K562 (cell line): ENCODE measurements around the gene HES3. TPM values are rescaled to one million over a fixed set of nuclear protein-coding genes. Genes with fewer than 3 reads are reported as not detected.
A peak's percentile ranks its signal among the peaks of the same experiment; 100 is the strongest.

Experiments
- ATAC-seq: fragments of 200-7000 bp; cut with Tn5 transposase; 3 replicates; pipeline ENCODE4 v1.9.1; 2020; ENCODE audit warnings: moderate library complexity
- BruUV-seq: library from RNA; stranded (reverse); fragments of 400-500 nt; replicated peaks from 2 replicates; lab custom pipeline; 2021; lab: Mats Ljungman, UMichigan
- CTCF ChIA-PET: fragments of 300-600 bp; formaldehyde crosslinking; extraction: SDS; loops from one replicate; lab custom pipeline; 2021; ENCODE audit warnings: low intra/inter-chr PET ratio; lab: Yijun Ruan, JAX
- POLR2A ChIA-PET: fragments of 300-600, 350-650 bp; sonication (Branson Sonifier 250); formaldehyde crosslinking; extraction: SDS; loops from one replicate; lab custom pipeline; 2021; ENCODE audit warnings: antibody characterized with exemption, inconsistent platforms; lab: Yijun Ruan, JAX
- DNase-seq, 4 experiments: peaks; one replicate each; pipeline versions ENCODE4 v3.0.0 to v3.0.0-alpha.2; 2011 to 2018; ENCODE audit warnings: low spot score in 3 of 4, mixed read lengths in 3 of 4; ENCODE audit errors: extremely low read depth in 1 of 4
- FAIRE-seq: peaks from 2 replicates; lab custom pipeline; 2011; peaks lifted over from hg19 to GRCh38; lab: Jason Lieb, UNC
- H2AFZ ChIP-seq: 2 replicates; pipeline ENCODE4 v1.6.0; 2011; ENCODE audit warnings: low read depth, low read length, control low read depth, inconsistent platforms
- H3K27ac ChIP-seq: fragments of 200-600 bp; 3 replicates; pipeline ENCODE4 v1.8.0; 2011; ENCODE audit warnings: low read depth, mild to moderate bottlenecking, control low read depth, inconsistent platforms, low read length, moderate library complexity, mixed read lengths; ENCODE audit errors: extremely low read depth
- H3K27me3 ChIP-seq, 2 experiments: fragments of 300-600 bp in 1 of 2; 2 replicates in 1 of 2; 3 replicates in 1 of 2; pipeline versions ENCODE4 v1.6.0 to v1.8.0; 2011; ENCODE audit warnings: inconsistent platforms in 2 of 2, low read length in 2 of 2, mild to moderate bottlenecking in 1 of 2, mixed read lengths in 1 of 2, moderate library complexity in 1 of 2; ENCODE audit not compliant: control insufficient read depth in 2 of 2, insufficient read depth in 2 of 2
- H3K36me3 ChIP-seq: fragments of 300-600 bp; 3 replicates; pipeline ENCODE4 v1.8.0; 2011; ENCODE audit warnings: mild to moderate bottlenecking, low read length, inconsistent platforms; ENCODE audit not compliant: control insufficient read depth, insufficient read depth
- H3K4me1 ChIP-seq, 2 experiments: fragments of 200-600 bp in 1 of 2; replicated peaks in 1 of 2; 2 replicates in 1 of 2; 3 replicates in 1 of 2; pipeline versions ENCODE4 v1.5.1 to v1.8.0; 2011; ENCODE audit warnings: inconsistent platforms in 2 of 2, low read length in 2 of 2, mild to moderate bottlenecking in 1 of 2, mixed read lengths in 1 of 2, moderate library complexity in 1 of 2; ENCODE audit not compliant: control insufficient read depth in 2 of 2, insufficient read depth in 2 of 2
- H3K4me2 ChIP-seq: 2 replicates; pipeline ENCODE4 v1.6.1; 2011; ENCODE audit warnings: low read length, control low read depth, inconsistent platforms, mixed read lengths; ENCODE audit not compliant: insufficient read depth
- H3K4me3 ChIP-seq: fragments of 200-600 bp; sonication (generic), shearing (Covaris generic); 2 replicates; pipeline ENCODE4 v1.5.1; 2016; ENCODE audit warnings: control low read depth, inconsistent platforms
- H3K79me2 ChIP-seq: fragments of 200-600 bp; 3 replicates; pipeline ENCODE4 v1.8.0; 2011; ENCODE audit warnings: low read length, inconsistent platforms; ENCODE audit not compliant: control insufficient read depth, insufficient read depth
- H3K9ac ChIP-seq, 2 experiments: 2 replicates each; pipeline versions ENCODE4 v1.6.0 to v1.6.1; 2011; ENCODE audit warnings: low read depth in 2 of 2, low read length in 2 of 2, control low read depth in 1 of 2, inconsistent platforms in 1 of 2, mild to moderate bottlenecking in 1 of 2, mixed read lengths in 1 of 2; ENCODE audit not compliant: insufficient read depth in 1 of 2
- H3K9me1 ChIP-seq: one replicate; pipeline ENCODE4 v1.6.0; 2011; ENCODE audit warnings: inconsistent platforms, mild to moderate bottlenecking, low read length, moderate library complexity; ENCODE audit not compliant: control insufficient read depth, insufficient read depth
- H3K9me3 ChIP-seq: replicated peaks from 2 replicates; pipeline ENCODE4 v1.5.1; 2011; ENCODE audit warnings: low read depth, low read length, inconsistent platforms; ENCODE audit not compliant: control insufficient read depth, insufficient read depth
- H4K20me1 ChIP-seq: replicated peaks from 2 replicates; pipeline ENCODE4 v1.6.1; 2011; ENCODE audit warnings: low read length, inconsistent platforms, mixed read lengths; ENCODE audit not compliant: control insufficient read depth, insufficient read depth
- FOXA3 ChIP-seq, 2 experiments: fragments of 450-650 bp in 1 of 2; sonication (generic) in 1 of 2; formaldehyde crosslinking; IDR thresholded peaks in 1 of 2; conservative IDR thresholded peaks in 1 of 2; 2 replicates each; pipeline versions ENCODE4 v1.4.0 to v1.8.0; 2020 to 2022; ENCODE audit warnings: mild to moderate bottlenecking in 2 of 2, missing genetic modification reagents in 1 of 2
- NFATC3 ChIP-seq: fragments of 450-650 bp; IDR thresholded peaks from 2 replicates; pipeline ENCODE4 v1.6.1; 2017; ENCODE audit warnings: mild to moderate bottlenecking
- NR2F6 ChIP-seq: fragments of 450-650 bp; formaldehyde crosslinking; IDR thresholded peaks from 2 replicates; pipeline ENCODE4 v1.4.0; 2020; ENCODE audit warnings: mild to moderate bottlenecking
- PHF20 ChIP-seq: fragments of 450-650 bp; IDR thresholded peaks from 2 replicates; pipeline ENCODE4 v1.6.1; 2018; ENCODE audit not compliant: partially characterized antibody
- POLR2B ChIP-seq: fragments of 450-650 bp; IDR thresholded peaks from 2 replicates; pipeline ENCODE4 v1.6.1; 2018; ENCODE audit warnings: low read depth; ENCODE audit not compliant: partially characterized antibody
- PYGO2 ChIP-seq: fragments of 450-650 bp; IDR thresholded peaks from 2 replicates; pipeline ENCODE4 v1.6.1; 2016; ENCODE audit warnings: mild to moderate bottlenecking, missing genetic modification characterization, moderate library complexity, missing compliant biosample characterization
- SAFB ChIP-seq: fragments of 200-400 bp; formaldehyde crosslinking; IDR thresholded peaks from 2 replicates; pipeline ENCODE4 v1.6.1; 2017; ENCODE audit warnings: low read depth, low read length, borderline replicate concordance
- ZNF121 ChIP-seq: sonication (generic); formaldehyde crosslinking; conservative IDR thresholded peaks from 2 replicates; pipeline ENCODE4 v1.8.0; 2022; ENCODE audit warnings: missing genetic modification reagents
- ZNF263 ChIP-seq: sonication (generic); formaldehyde crosslinking; IDR thresholded peaks from 2 replicates; pipeline ENCODE4 v1.8.0; 2022; ENCODE audit warnings: mild to moderate bottlenecking, missing genetic modification reagents, borderline replicate concordance
- ZNF586 ChIP-seq: fragments of 450-650 bp; formaldehyde crosslinking; conservative IDR thresholded peaks from 2 replicates; pipeline ENCODE4 v1.4.0; 2020; ENCODE audit warnings: mild to moderate bottlenecking, moderate library complexity
- WGBS: fragments of 100-300 bp; shearing (Covaris generic); methylation state at CpG from one replicate; pipeline ENCODE4 v1.1.6; 2016; ENCODE audit warnings: low coverage, mixed read lengths; ENCODE audit not compliant: insufficient coverage; ENCODE audit errors: missing lambda C conversion rate; 5-methylcytosine and 5-hydroxymethylcytosine counted together
- in situ Hi-C: fragments of 300-500 bp; cut with MboI; formaldehyde crosslinking; loops from 4 replicates; pipeline ENCODE4 v1.15.0; 2018; ENCODE audit warnings: inconsistent platforms, mixed read lengths
- intact Hi-C: fragments of 100-400 bp; cut with micrococcal nuclease; formaldehyde crosslinking; loops from 2 replicates; pipeline ENCODE4 v1.14.2; 2022
- polyA plus RNA-seq, 8 experiments: library from polyadenylated mRNA; depleted of rRNA in 4 of 8; stranded (reverse) in 5 of 8; unstranded in 3 of 8; fragments of >200 nt; fragmentation: Nextera tagmentation in 2 of 8; fragmentation: Illumina TruSeq in 1 of 8; extraction: Ambion mirVana in 2 of 8; extraction: Trizol in 1 of 8; gene quantifications; 2 replicates each; pipeline versions ENCODE4 v1.2.1 to v1.2.3, GENCODE V29; 2011 to 2014; ENCODE audit warnings: inconsistent platforms in 1 of 8, missing spikeins in 1 of 8
- total RNA-seq, 7 experiments: library from RNA; depleted of rRNA in 6 of 7; stranded (reverse); fragments of >200 nt in 6 of 7; fragmentation: Illumina TruSeq in 2 of 7; extraction: Trizol in 2 of 7; gene quantifications; 2 replicates each; pipeline versions ENCODE4 v1.2.1 to v1.2.3, GENCODE V29; 2011 to 2021; ENCODE audit warnings: low replicate concordance in 1 of 7
- TF ChIP-seq, protein P1 (sequence below): fragments of 450-650 bp; formaldehyde crosslinking; IDR thresholded peaks from 2 replicates; pipeline ENCODE4 v1.4.0; 2022; ENCODE audit warnings: missing genetic modification characterization
- TF ChIP-seq, protein P2 (sequence below): fragments of 250-450 bp; sonication (Bioruptor Pico); IDR thresholded peaks from 2 replicates; pipeline ENCODE4 v1.4.0; 2020
- TF ChIP-seq, protein P3 (sequence below): sonication (generic); formaldehyde crosslinking; IDR thresholded peaks from 2 replicates; pipeline ENCODE4 v1.8.1; 2023; ENCODE audit warnings: mild to moderate bottlenecking, missing genetic modification reagents
- TF ChIP-seq, protein P4 (sequence below): fragments of 450-650 bp; formaldehyde crosslinking; IDR thresholded peaks from 2 replicates; pipeline ENCODE4 v1.4.0; 2020; ENCODE audit warnings: mild to moderate bottlenecking, moderate library complexity

The HES3 gene
- total and polyA plus RNA-seq, 9 of the 15 experiments (the other 6 are each of a cell fraction or from before 2014, with no cell fraction given) = not detected

DNA sequence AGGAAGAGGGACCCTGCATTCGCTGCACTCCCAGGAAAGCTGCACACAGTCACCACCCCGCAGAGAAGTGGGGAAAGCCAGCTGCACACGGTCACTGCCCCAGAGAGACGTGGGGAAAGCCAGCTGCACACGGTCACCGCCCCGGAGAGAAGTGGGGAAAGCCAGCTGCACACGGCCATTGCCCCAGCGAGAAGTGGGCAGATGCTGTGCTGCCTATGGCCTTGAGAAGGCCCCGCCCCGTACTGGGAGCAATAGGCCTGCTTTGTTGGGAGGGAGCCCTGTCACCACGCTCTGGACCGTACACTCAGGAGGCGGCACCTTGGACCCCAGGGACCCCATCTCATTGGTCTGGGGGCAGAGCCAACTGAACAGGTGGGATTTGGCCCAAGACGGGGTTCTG, 21.2 kb downstream of the HES3 start:
- DNase-seq (no peak), FAIRE-seq (no peak), ATAC-seq (no peak)
- Histone ChIP-seq H3K9me1 (no peaks in the 10 kb centered on the region), H2AFZ (no peak overlapping the region), H3K36me3 (no peaks in the 10 kb centered on the region; the same call in 1 of the 3 replicates), H3K4me2 (no peak overlapping the region), H3K79me2 (no peaks in the 10 kb centered on the region), H3K4me1 (peaks cover 0 to 75% of the 10 kb centered on the region in 2 experiments; a peak in 3 of 5 replicates), H3K27ac (no peak overlapping the region), H3K9me3 (no peaks in the 10 kb centered on the region), H3K4me3 (no peak overlapping the region), H3K9ac (0 out of 4 replicates have a peak overlapping the region, but pooled peaks of 1 of the 2 experiments have one; percentile 14), H3K27me3 (no peaks in the 10 kb centered on the region), H4K20me1 (peaks cover 22% of the 10 kb centered on the region)
- ChIA-PET POLR2A (interaction anchor here (0.6 to 1.2 kb wide), 4 partner anchors 9 to 188 kb away, joined by 3 read pairs; no protein-coding TSS in a partner anchor), CTCF (no interaction called here)
- no TSS peak for BruUV-seq
- WGBS = 58% methylated on average over 13 of the region's 15 CpGs
- intact Hi-C loops = no loop called here
- in situ Hi-C loops = loop anchor here (25.0 kb wide), 1 partner anchor 947 kb away; no protein-coding TSS in a partner anchor
- TF ChIP-seq PHF20 = no peak
- no peak for TF ChIP-seq POLR2B
- TF ChIP-seq, protein P1, sequence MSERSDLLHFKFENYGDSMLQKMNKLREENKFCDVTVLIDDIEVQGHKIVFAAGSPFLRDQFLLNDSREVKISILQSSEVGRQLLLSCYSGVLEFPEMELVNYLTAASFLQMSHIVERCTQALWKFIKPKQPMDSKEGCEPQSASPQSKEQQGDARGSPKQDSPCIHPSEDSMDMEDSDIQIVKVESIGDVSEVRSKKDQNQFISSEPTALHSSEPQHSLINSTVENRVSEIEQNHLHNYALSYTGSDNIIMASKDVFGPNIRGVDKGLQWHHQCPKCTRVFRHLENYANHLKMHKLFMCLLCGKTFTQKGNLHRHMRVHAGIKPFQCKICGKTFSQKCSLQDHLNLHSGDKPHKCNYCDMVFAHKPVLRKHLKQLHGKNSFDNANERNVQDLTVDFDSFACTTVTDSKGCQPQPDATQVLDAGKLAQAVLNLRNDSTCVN (CRISPR knock-in tag) = no peak
- no peak for TF ChIP-seq ZNF121 (CRISPR knock-in tag)
- TF ChIP-seq FOXA3 (CRISPR knock-in tag; conservative IDR thresholded peaks at IDR 0.05 in 1 of 2, IDR thresholded peaks at IDR 0.05 in 1 of 2) = no peak
- TF ChIP-seq PYGO2 = no peak
- TF ChIP-seq, protein P2, sequence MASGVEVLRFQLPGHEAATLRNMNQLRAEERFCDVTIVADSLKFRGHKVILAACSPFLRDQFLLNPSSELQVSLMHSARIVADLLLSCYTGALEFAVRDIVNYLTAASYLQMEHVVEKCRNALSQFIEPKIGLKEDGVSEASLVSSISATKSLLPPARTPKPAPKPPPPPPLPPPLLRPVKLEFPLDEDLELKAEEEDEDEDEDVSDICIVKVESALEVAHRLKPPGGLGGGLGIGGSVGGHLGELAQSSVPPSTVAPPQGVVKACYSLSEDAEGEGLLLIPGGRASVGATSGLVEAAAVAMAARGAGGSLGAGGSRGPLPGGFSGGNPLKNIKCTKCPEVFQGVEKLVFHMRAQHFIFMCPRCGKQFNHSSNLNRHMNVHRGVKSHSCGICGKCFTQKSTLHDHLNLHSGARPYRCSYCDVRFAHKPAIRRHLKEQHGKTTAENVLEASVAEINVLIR (CRISPR knock-in tag) = no peak
- TF ChIP-seq NR2F6 (CRISPR knock-in tag) = no peak
- TF ChIP-seq ZNF263 (CRISPR knock-in tag) = no peak
- TF ChIP-seq, protein P3, sequence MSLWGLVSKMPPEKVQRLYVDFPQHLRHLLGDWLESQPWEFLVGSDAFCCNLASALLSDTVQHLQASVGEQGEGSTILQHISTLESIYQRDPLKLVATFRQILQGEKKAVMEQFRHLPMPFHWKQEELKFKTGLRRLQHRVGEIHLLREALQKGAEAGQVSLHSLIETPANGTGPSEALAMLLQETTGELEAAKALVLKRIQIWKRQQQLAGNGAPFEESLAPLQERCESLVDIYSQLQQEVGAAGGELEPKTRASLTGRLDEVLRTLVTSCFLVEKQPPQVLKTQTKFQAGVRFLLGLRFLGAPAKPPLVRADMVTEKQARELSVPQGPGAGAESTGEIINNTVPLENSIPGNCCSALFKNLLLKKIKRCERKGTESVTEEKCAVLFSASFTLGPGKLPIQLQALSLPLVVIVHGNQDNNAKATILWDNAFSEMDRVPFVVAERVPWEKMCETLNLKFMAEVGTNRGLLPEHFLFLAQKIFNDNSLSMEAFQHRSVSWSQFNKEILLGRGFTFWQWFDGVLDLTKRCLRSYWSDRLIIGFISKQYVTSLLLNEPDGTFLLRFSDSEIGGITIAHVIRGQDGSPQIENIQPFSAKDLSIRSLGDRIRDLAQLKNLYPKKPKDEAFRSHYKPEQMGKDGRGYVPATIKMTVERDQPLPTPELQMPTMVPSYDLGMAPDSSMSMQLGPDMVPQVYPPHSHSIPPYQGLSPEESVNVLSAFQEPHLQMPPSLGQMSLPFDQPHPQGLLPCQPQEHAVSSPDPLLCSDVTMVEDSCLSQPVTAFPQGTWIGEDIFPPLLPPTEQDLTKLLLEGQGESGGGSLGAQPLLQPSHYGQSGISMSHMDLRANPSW (CRISPR knock-in tag) = no peak
- TF ChIP-seq ZNF586 (CRISPR knock-in tag) = no peak
- TF ChIP-seq NFATC3 = no peak
- no peak for TF ChIP-seq SAFB
- TF ChIP-seq, protein P4, sequence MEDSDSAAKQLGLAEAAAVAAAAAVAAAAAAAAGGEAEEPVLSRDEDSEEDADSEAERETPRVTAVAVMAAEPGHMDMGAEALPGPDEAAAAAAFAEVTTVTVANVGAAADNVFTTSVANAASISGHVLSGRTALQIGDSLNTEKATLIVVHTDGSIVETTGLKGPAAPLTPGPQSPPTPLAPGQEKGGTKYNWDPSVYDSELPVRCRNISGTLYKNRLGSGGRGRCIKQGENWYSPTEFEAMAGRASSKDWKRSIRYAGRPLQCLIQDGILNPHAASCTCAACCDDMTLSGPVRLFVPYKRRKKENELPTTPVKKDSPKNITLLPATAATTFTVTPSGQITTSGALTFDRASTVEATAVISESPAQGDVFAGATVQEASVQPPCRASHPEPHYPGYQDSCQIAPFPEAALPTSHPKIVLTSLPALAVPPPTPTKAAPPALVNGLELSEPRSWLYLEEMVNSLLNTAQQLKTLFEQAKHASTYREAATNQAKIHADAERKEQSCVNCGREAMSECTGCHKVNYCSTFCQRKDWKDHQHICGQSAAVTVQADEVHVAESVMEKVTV (CRISPR knock-in tag) = no peak
